Neutrophil (primary cell): ENCODE measurements around the gene SPACA4.

Experiments
- H3K27ac ChIP-seq: fragments of 200-600 bp; sonication (generic); 2 replicates; pipeline ENCODE4 v1.5.1; 2016; ENCODE audit warnings: mild to moderate bottlenecking, moderate library complexity
- H3K27me3 ChIP-seq: fragments of 200-600 bp; sonication (generic); 2 replicates; pipeline ENCODE4 v1.6.0; 2016; ENCODE audit warnings: mild to moderate bottlenecking
- H3K36me3 ChIP-seq: fragments of 200-600 bp; sonication (generic); 2 replicates; pipeline ENCODE4 v1.5.1; 2017
- H3K4me1 ChIP-seq, 2 experiments: fragments of 200-600 bp in 1 of 2; sonication (generic) in 1 of 2; 1 replicate in 1 of 2; 2 replicates in 1 of 2; pipeline versions ENCODE4 v1.5.1 to v1.6.1; 2013 to 2016; ENCODE audit warnings: low read depth in 1 of 2, low read length in 1 of 2, mild to moderate bottlenecking in 1 of 2, moderate library complexity in 1 of 2; ENCODE audit not compliant: control insufficient read depth in 1 of 2, insufficient read depth in 1 of 2
- H3K4me3 ChIP-seq, 2 experiments: fragments of 200-600 bp in 1 of 2; sonication (generic) in 1 of 2; 1 replicate in 1 of 2; 2 replicates in 1 of 2; pipeline ENCODE4 v1.5.1; 2013 to 2016; ENCODE audit warnings: low read depth in 1 of 2, low read length in 1 of 2, mild to moderate bottlenecking in 1 of 2, moderate library complexity in 1 of 2
- H3K9me3 ChIP-seq: fragments of 200-600 bp; sonication (generic); 2 replicates; pipeline ENCODE4 v1.5.1; 2016
- TF ChIP-seq, protein P1 (sequence below): fragments of 200-600 bp; sonication (generic); IDR thresholded peaks from 2 replicates; pipeline ENCODE4 v1.5.1; 2016; ENCODE audit warnings: antibody characterized with exemption

Gene SPACA4

DNA sequence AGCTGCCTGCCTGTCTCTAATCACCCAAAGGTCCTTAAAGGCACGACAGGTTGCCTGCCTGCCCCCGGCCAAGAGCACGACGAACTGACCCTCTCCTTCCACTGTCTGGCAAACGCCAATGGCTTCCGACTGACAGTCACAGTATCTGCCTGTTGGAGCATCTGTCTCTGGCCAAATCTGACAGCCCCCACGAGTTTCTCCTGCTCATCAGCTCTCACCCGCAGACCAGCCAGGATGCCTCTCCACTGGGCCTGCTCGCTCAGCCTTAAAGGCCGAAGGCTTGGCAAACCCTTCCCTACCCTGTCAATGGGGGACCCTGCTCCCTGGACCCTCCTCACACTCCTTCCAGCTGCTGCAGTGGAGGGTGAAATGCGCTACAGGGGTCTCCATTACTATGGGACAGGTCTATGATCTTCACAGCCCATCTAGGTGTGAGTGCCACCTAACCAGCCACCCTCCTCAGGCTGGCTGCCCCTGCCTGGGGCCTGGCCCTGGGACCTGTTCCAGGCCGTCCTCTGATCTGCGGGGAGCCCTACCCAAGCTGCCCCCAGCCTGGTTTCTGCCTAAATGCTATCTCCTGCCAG is 7.4 kb downstream of the SPACA4 start:
- Histone ChIP-seq H3K4me3 (no peak overlapping the region), H3K9me3 (no peaks in the 10 kb centered on the region), H3K36me3 (peaks cover 32% of the 10 kb centered on the region), H3K4me1 (peaks cover 12 to 15% of the 10 kb centered on the region in 2 experiments), H3K27me3 (no peaks in the 10 kb centered on the region), H3K27ac (no peak overlapping the region)
- TF ChIP-seq, protein P1, sequence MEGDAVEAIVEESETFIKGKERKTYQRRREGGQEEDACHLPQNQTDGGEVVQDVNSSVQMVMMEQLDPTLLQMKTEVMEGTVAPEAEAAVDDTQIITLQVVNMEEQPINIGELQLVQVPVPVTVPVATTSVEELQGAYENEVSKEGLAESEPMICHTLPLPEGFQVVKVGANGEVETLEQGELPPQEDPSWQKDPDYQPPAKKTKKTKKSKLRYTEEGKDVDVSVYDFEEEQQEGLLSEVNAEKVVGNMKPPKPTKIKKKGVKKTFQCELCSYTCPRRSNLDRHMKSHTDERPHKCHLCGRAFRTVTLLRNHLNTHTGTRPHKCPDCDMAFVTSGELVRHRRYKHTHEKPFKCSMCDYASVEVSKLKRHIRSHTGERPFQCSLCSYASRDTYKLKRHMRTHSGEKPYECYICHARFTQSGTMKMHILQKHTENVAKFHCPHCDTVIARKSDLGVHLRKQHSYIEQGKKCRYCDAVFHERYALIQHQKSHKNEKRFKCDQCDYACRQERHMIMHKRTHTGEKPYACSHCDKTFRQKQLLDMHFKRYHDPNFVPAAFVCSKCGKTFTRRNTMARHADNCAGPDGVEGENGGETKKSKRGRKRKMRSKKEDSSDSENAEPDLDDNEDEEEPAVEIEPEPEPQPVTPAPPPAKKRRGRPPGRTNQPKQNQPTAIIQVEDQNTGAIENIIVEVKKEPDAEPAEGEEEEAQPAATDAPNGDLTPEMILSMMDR = no peak

DNA sequence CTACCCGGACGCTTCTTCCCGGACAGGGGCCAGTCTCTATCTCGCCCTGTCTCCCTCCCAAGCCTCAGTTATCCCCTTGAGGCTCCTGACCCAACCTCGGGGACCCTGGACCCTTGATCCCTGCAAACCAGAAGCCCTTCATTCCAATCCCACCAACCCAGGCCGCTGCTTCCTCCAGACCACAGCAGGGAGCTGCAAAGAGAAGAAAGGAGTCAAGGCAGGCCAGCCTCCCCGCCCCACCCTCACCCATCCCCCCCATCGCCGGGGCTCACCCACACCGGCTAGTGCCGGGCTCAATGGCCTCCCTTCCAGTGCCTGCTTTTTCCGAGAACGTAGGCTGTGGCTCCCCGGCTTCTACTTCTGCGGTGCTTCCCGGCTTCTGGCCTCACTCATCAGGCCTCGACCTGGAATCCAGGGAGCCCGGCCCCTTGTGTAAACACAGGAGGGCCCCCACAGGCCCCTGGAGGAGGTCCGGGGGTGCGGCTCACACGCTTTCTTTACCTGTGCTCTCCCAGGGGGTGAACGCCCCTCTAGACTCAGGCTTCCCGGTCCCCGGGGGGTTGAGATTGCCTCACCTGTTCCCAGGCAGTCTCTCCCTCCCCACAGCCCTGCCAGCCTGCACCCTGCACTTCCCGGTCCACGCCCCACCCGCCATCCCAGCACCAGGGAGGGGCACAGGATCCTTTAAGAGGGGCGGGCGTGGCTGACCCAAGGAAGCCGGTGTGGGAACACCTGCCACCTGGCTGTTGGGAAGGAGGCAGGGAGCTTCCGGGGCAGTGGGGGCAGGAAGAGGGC is 8.1 kb downstream of the SPACA4 start, which contains the start of gene FAM83E:
Gene FAM83E, minus strand, starts transcription at position 641 of the 795 bp plus-strand sequence. CDS start 1,704 bp downstream, outside the sequence.
- Histone ChIP-seq H3K27ac (no peak within 1 kb of the TSS), H3K27me3 (no peaks in the 10 kb centered on the region), H3K4me1 (peaks cover 16 to 19% of the 10 kb centered on the region in 2 experiments), H3K36me3 (peaks cover 32% of the 10 kb centered on the region), H3K4me3 (no peak within 1 kb of the TSS), H3K9me3 (no peaks in the 10 kb centered on the region)
- TF ChIP-seq, protein P1 = no peak

DNA sequence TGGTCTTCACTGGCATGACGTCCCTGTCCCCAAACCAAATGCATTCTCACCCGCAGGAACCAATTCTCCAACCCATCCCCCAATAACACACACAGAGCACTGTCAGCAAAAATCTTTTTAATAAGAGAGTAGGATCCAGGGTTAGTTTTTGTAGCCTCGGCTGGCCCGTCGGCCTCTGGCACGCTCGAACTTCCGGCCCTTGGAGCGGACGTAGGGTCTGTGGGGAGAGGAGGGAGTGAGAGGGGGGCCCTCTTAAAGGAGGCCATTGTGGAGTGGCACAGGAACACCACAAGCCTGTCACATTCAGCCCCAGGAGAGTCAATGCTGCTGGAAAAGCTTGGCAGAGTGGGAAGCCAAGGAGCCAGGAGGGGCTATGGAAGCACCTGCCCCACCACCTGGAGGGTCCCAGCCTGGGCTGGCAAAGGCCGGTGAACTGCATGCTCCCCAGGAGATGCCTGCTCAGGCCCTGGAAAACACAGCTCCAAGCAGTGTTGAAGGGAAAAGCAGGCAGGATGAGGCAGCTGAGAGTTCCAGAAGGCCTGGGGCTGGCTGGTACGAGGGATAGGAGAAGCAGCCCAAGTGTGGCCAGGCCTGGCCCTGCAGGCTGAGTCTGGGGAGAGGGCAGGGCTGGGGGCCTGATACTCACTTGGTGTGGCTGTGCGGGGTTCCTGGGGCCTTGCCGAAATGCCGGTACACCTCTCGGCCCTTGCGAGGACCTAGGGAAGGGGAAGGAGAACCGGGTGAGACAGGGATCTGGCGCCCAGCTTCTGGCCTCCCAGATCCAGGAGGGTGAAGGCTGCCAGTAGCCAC is 8.9 kb downstream of the SPACA4 start:
- Histone ChIP-seq H3K27ac (no peak overlapping the region), H3K36me3 (peaks cover 32% of the 10 kb centered on the region), H3K4me3 (no peak overlapping the region), H3K27me3 (no peaks in the 10 kb centered on the region), H3K4me1 (peaks cover 23 to 26% of the 10 kb centered on the region in 2 experiments), H3K9me3 (no peaks in the 10 kb centered on the region)
- TF ChIP-seq, protein P1 = no peak

DNA sequence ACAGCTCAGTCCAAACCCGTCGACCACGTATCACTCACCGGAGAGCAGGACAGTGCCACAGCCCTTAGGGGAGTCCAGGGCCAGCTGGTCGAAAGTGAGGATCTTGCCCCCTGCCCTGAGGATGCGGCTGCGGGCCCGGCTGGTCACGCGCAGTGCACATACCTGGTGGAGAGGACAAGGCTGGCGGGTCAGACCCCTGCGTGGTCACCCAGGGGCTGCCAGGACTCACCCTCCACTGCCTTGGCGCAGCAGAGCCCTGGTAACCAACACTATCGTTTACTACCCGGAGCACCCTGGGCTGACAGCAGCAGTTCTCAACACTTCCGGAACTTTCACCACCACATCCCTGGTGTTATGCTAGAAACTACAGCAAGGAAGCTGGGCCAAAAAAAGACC is 9.5 kb downstream of the SPACA4 start:
- Histone ChIP-seq H3K27ac (no peak overlapping the region), H3K9me3 (no peaks in the 10 kb centered on the region), H3K4me1 (peaks cover 23 to 26% of the 10 kb centered on the region in 2 experiments), H3K27me3 (no peaks in the 10 kb centered on the region), H3K36me3 (peaks cover 32% of the 10 kb centered on the region), H3K4me3 (no peak overlapping the region)
- TF ChIP-seq, protein P1 = no peak

DNA sequence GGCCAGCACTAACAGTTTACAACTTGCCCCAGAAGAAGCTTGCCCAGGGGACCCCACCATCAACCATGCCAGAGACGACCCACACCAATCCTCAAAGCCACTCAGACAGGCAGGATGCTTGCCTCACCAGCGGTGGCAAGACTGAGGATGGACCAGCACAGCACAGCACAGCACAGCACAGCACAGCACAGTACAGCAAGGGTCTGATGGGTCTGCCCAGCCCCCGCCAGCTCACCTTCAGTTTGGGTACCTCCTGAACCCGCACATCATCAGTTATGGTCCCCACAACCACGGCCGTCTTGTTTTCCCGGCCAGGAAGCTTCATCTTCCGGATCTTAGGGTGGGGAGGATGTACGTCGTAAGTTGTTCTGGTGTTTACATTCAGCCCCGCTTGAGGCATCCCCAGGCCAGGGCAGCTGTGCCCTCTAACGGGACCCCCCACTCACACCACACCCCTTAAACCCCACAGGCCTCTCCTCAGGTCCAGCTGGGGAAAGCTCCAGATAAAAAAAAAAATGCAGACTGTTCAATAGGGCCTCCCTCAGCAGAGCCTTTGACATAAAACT is 10.0 kb downstream of the SPACA4 start:
- no peak overlapping the region for H3K27ac ChIP-seq
- H3K27me3 ChIP-seq = no peaks in the 10 kb centered on the region
- H3K9me3 ChIP-seq = no peaks in the 10 kb centered on the region
- H3K4me3 ChIP-seq = no peak overlapping the region
- H3K4me1 ChIP-seq = peaks cover 23 to 26% of the 10 kb centered on the region in 2 experiments
- H3K36me3 ChIP-seq = peaks cover 32% of the 10 kb centered on the region
- TF ChIP-seq, protein P1 = no peak
